ENCODE measurements around the gene ATP11C. TPM values are rescaled to one million over a fixed set of nuclear protein-coding genes. Genes with fewer than 3 reads are reported as not detected.

The ATP11C gene
- total RNA-seq, 4 donors from 2014 or later = 22.8 to 40.3 (median 26.2) TPM

DNA sequence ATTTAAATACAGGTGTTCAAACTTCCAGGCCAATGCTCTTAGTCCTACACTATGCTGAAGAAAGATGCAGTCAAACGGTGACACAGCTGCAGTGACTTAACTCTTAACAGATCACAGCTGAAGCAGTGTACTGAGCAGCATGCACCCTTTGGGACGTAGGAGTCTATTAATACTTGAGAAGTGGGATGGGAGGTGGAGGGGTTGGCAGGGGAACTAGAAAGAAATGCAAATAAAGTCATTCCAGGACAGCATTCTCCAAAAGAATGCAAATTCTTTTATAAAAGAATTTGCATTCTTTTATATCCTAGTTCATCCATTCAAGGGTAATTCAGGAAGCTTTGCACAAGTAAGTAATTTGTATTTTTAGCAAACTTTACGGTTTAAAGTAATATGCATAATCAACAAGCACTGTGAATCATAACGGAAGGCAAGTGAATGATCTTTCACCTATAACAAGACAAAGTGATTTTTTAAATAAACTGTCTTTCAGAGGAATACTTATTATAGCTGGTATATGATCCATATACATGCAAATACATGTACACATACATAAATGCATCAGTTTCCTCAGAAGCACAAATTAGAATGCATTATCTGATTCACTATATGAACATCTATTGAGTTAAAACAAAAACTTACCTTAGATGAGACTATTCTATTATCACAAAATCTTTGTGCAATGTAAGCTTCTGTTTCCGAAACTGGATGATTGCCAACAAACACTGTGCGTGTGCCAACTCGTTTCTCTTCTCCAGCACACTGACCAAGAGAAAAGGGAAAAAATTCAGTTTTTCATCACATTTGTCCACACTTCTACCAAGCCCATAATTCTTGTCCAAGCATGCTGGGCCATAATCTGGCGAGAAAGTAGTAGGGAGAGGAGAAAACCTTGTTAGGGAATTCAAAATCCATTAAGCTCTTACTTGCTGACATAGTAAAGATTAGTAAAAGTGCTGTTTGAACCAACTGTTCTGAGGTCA, 106.5 kb downstream of the ATP11C start:
- intact Hi-C loops (cut with DNase I) = no loop called here
- TF ChIP-seq POLR2A (IDR thresholded peaks at IDR 0.05) (no peak), CTCF (IDR thresholded peaks at IDR 0.05) (no peak)
- H3K4me3 ChIP-seq (replicated peaks in 1 of 3) = no peak overlapping the region
- no peaks in the 10 kb centered on the region for H3K36me3 ChIP-seq
- H3K27ac ChIP-seq = no peak overlapping the region
- H3K4me1 ChIP-seq = peaks cover 6 to 21% of the 10 kb centered on the region in 2 donors
- H3K27me3 ChIP-seq = no peaks in the 10 kb centered on the region
- DNase-seq = peak; percentile 26 to 42
- WGBS, 2 donors = 40 to 43% methylated on average over 8 of the region's 8 CpGs
- no peaks in the 10 kb centered on the region for H3K9me3 ChIP-seq

DNA sequence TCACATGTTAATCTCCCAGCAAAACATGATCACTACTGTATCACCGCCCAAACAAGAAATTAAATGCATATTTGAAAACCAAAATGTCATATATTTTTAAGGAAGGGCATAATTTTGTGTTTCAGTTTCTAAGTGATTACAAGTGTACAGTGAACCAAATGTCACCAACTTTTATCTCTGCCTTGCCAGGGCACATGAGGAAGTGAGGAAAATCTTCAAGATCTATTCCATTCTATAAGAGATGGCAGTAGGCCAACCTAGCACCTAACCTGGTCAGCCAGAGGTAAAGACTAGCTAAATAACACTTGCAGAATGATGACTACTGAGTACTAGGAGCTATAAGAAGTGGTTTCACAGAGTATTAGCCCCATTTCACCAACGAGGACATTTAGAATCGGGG, 107.2 kb downstream of the ATP11C start:
- TF ChIP-seq CTCF (IDR thresholded peaks at IDR 0.05) (no peak), POLR2A (IDR thresholded peaks at IDR 0.05) (no peak)
- no peak for DNase-seq
- no peak overlapping the region for H3K27ac ChIP-seq
- H3K9me3 ChIP-seq = no peaks in the 10 kb centered on the region
- intact Hi-C loops (cut with DNase I) = no loop called here
- H3K36me3 ChIP-seq = no peaks in the 10 kb centered on the region
- H3K4me3 ChIP-seq (replicated peaks in 1 of 3) = no peak overlapping the region
- H3K4me1 ChIP-seq = peaks cover 6 to 14% of the 10 kb centered on the region in 2 donors
- WGBS, 2 donors = 88 to 100% methylated on average over 2 to 3 of the region's 3 CpGs
- H3K27me3 ChIP-seq = no peaks in the 10 kb centered on the region

- no peak for DNase-seq
- 73 to 79% methylated on average over 6 of the region's 6 CpGs for WGBS, 2 donors
- H3K9me3 ChIP-seq = no peaks in the 10 kb centered on the region
- H3K4me1 ChIP-seq = peaks cover 6 to 10% of the 10 kb centered on the region in 2 donors
- no peaks in the 10 kb centered on the region for H3K36me3 ChIP-seq
- no peak for TF ChIP-seq CTCF (IDR thresholded peaks at IDR 0.05)
- no peak for TF ChIP-seq POLR2A (IDR thresholded peaks at IDR 0.05)
- H3K4me3 ChIP-seq (replicated peaks in 1 of 3) = no peak overlapping the region
- no peaks in the 10 kb centered on the region for H3K27me3 ChIP-seq
- H3K27ac ChIP-seq = no peak overlapping the region
- intact Hi-C loops (cut with DNase I) = no loop called here
Measured at GRCh38 chrX:139823806-139824205, 109.0 kb downstream of the ATP11C start.

DNA sequence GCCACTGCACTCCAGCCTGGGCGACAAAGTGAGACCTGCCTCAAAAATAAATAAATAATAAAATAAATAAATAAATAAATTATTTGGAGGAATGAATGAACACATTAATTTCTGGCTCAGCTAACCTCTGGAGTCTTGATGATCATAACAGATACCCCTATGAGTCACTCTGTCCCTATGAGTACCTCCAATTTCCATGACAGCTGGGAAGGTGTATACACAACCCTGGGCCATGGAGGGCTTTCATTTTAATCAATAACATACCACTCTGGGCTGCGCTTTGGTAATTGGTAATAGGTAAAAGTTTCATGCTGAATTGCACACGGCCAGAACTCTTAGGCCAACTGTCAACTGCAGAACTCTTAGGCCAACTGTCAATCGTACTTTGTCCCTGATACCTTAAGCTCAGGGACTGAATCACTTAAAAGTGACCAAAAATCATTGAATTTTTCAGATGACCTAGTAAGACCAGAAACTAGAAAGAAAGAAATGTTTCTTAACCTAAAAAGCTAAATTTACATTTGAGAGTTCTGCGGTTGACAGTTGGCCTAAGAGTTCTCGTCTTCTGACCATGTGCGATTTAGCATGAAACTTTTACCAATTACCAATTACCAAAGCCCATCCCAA, 112.4 kb downstream of the ATP11C start:
- Histone ChIP-seq H3K4me3 (replicated peaks in 1 of 3) (no peak overlapping the region), H3K27me3 (no peaks in the 10 kb centered on the region), H3K4me1 (no peaks in the 10 kb centered on the region), H3K36me3 (no peaks in the 10 kb centered on the region), H3K9me3 (no peaks in the 10 kb centered on the region), H3K27ac (no peak overlapping the region)
- TF ChIP-seq POLR2A (IDR thresholded peaks at IDR 0.05) (no peak), CTCF (IDR thresholded peaks at IDR 0.05) (no peak)
- WGBS, 2 donors = 95 to 99% methylated on average over 7 of the region's 7 CpGs
- DNase-seq = no peak
- intact Hi-C loops (cut with DNase I) = no loop called here

DNA sequence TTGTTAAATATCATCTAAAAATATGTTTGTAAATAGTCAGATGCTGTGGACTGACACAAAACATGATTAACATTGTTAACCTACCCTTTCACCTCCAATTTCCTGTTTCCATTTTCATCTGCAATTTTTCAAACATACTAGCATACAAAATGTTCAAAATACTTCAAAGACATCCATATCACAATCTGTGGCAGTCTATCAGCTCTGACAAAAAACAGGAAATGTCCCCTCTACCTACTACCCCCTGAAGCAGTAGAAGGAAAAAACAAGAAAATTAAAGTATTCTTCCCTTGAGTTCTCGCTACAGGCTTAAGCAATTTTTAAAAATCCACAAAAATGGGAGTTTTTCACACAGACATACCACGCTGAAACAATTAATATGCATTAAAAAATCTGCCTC, 116.6 kb downstream of the ATP11C start:
- no peak for DNase-seq
- no peaks in the 10 kb centered on the region for H3K36me3 ChIP-seq
- H3K4me3 ChIP-seq (replicated peaks in 1 of 3) = no peak overlapping the region
- H3K4me1 ChIP-seq = no peaks in the 10 kb centered on the region
- no peaks in the 10 kb centered on the region for H3K27me3 ChIP-seq
- no peak overlapping the region for H3K27ac ChIP-seq
- TF ChIP-seq CTCF (IDR thresholded peaks at IDR 0.05) (no peak), POLR2A (IDR thresholded peaks at IDR 0.05) (no peak)
- intact Hi-C loops (cut with DNase I) = no loop called here
- H3K9me3 ChIP-seq = no peaks in the 10 kb centered on the region
- WGBS, 2 donors = 91 to 97% methylated on average over 2 of the region's 2 CpGs

All from thyroid gland (tissue), 4 donors.